ENCODE data around the gene DPP4. TPM values are rescaled to one million over a fixed set of nuclear protein-coding genes. Genes with fewer than 3 reads are reported as not detected.
A peak's percentile ranks its signal among the peaks of the same experiment; 100 is the strongest.

DPP4 gene
- total RNA-seq, 6 experiments from 2014 or later, result 17.8 to 39.8 (median 26.3) TPM

GRCh38 chr2:162091325-162092007 is 17.5 kb upstream of the DPP4 start:
- TF ChIP-seq, protein P1, sequence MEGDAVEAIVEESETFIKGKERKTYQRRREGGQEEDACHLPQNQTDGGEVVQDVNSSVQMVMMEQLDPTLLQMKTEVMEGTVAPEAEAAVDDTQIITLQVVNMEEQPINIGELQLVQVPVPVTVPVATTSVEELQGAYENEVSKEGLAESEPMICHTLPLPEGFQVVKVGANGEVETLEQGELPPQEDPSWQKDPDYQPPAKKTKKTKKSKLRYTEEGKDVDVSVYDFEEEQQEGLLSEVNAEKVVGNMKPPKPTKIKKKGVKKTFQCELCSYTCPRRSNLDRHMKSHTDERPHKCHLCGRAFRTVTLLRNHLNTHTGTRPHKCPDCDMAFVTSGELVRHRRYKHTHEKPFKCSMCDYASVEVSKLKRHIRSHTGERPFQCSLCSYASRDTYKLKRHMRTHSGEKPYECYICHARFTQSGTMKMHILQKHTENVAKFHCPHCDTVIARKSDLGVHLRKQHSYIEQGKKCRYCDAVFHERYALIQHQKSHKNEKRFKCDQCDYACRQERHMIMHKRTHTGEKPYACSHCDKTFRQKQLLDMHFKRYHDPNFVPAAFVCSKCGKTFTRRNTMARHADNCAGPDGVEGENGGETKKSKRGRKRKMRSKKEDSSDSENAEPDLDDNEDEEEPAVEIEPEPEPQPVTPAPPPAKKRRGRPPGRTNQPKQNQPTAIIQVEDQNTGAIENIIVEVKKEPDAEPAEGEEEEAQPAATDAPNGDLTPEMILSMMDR (IDR thresholded peaks at IDR 0.05), result peak in 1 of 4 donors; percentile 11
- no peak for TF ChIP-seq POLR2A (IDR thresholded peaks at IDR 0.05)
- Histone ChIP-seq H3K27me3 (no peaks in the 10 kb centered on the region), H3K27ac (no peak overlapping the region), H3K4me1 (peaks cover 0 to 11% (median 3%) of the 10 kb centered on the region in 4 donors), H3K4me3 (no peak overlapping the region), H3K36me3 (no peaks in the 10 kb centered on the region), H3K9me3 (no peaks in the 10 kb centered on the region)
- intact Hi-C loops (cut with DNase I), result no loop called here
- no peak for DNase-seq
- 77% methylated on average over 7 of the region's 7 CpGs for WGBS (ENCODE audit: insufficient coverage, low coverage, low lambda C conversion rate, missing lambda C conversion rate)
- ATAC-seq, result peak in 3 of 4 donors; percentile 28 to 52 (median 34)

DNA sequence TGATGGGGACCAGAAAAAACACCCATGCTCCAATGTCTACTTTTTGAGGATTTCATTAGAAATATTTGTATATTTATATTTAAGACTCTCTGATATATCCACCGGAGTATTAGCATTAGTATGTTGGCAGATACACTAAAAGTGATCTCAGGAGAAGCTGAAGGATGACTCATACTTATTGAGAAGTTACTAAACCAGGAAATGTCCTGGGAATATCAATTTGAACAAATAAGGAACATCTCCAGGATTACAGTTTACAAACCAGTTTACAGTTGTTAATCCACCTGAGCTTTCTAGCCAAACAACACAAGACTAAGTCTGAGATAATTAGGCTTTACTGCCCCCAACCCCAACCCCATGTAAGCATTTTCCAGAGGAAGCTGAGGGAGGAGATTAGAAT is 16.1 kb upstream of the DPP4 start:
- intact Hi-C loops (cut with DNase I), result no loop called here
- DNase-seq, result no peak
- 62% methylated on average over 1 of the region's 1 CpG for WGBS (ENCODE audit: insufficient coverage, low coverage, low lambda C conversion rate, missing lambda C conversion rate)
- Histone ChIP-seq H3K4me3 (no peak overlapping the region), H3K4me1 (peaks cover 0 to 19% (median 3%) of the 10 kb centered on the region in 4 donors), H3K36me3 (no peaks in the 10 kb centered on the region), H3K9me3 (no peaks in the 10 kb centered on the region), H3K27ac (no peak overlapping the region), H3K27me3 (no peaks in the 10 kb centered on the region)
- no peak for TF ChIP-seq POLR2A (IDR thresholded peaks at IDR 0.05)
- TF ChIP-seq, protein P1 (IDR thresholded peaks at IDR 0.05), result no peak
- ATAC-seq, result peak in 1 of 4 donors; percentile 31

- ATAC-seq, result no peak
- 79% methylated on average over 1 of the region's 2 CpGs for WGBS (ENCODE audit: insufficient coverage, low coverage, low lambda C conversion rate, missing lambda C conversion rate)
- no peaks in the 10 kb centered on the region for H3K27me3 ChIP-seq
These were observed 12.9 kb upstream of the DPP4 start for GRCh38 chr2:162086904-162087303.

GRCh38 chr2:162085090-162085891 is 11.3 kb upstream of the DPP4 start:
- TF ChIP-seq, protein P1 (IDR thresholded peaks at IDR 0.05), result no peak
- peaks cover 0 to 22% (median 3%) of the 10 kb centered on the region in 4 donors for H3K4me1 ChIP-seq
- DNase-seq (no peak), ATAC-seq (peak in 2 of 4 donors; percentile 54 to 65)
- H3K27me3 ChIP-seq, result no peaks in the 10 kb centered on the region
- intact Hi-C loops (cut with DNase I), result no loop called here
- H3K9me3 ChIP-seq, result no peaks in the 10 kb centered on the region
- H3K27ac ChIP-seq, result peak overlapping the region in 1 of 3 donors; percentile 15
- 20% methylated on average over 2 of the region's 3 CpGs for WGBS (ENCODE audit: insufficient coverage, low coverage, low lambda C conversion rate, missing lambda C conversion rate)
- H3K36me3 ChIP-seq, result no peaks in the 10 kb centered on the region
- H3K4me3 ChIP-seq, result no peak overlapping the region

More at GRCh38 chr2:162086904-162087303, 12.9 kb upstream of the DPP4 start:
- no peaks in the 10 kb centered on the region for H3K9me3 ChIP-seq
- TF ChIP-seq POLR2A (IDR thresholded peaks at IDR 0.05), result no peak
- TF ChIP-seq, protein P1 (IDR thresholded peaks at IDR 0.05), result no peak
- intact Hi-C loops (cut with DNase I), result no loop called here
- no peaks in the 10 kb centered on the region for H3K36me3 ChIP-seq
- H3K4me1 ChIP-seq, result peaks cover 0 to 22% (median 3%) of the 10 kb centered on the region in 4 donors
- no peak overlapping the region for H3K27ac ChIP-seq
- H3K4me3 ChIP-seq, result no peak overlapping the region
- DNase-seq, result no peak
